IMR-90 (cell line): ENCODE results near the gene TMPRSS2.

Experiments used
- CTCF ChIP-seq: conservative IDR thresholded peaks from 2 replicates; pipeline ENCODE4 v1.5.1; 2012; ENCODE audit warnings: mild to moderate bottlenecking, low read depth, low read length, improper control_type of control experiment
- POLR2A ChIP-seq: IDR thresholded peaks from 2 replicates; pipeline ENCODE4 v1.6.1; 2012; ENCODE audit warnings: mild to moderate bottlenecking, low read depth, low read length
- RCOR1 ChIP-seq: IDR thresholded peaks from 2 replicates; pipeline ENCODE4 v1.6.1; 2012; ENCODE audit warnings: mild to moderate bottlenecking, low read length, improper control_type of control experiment; ENCODE audit not compliant: insufficient replicate concordance

- TF ChIP-seq POLR2A, result no peak
- TF ChIP-seq RCOR1, result no peak
- no peak for TF ChIP-seq CTCF
Observed at GRCh38 chr21:41429305-41429704, 78.7 kb downstream of the TMPRSS2 start.
